ENCODE data around the gene ATP5IF1. TPM values are rescaled to one million over a fixed set of nuclear protein-coding genes. Genes with fewer than 3 reads are reported as not detected.

ATP5IF1 gene
- total and polyA plus RNA-seq, 11 donors: 209 to 3,101 (median 423) TPM

GRCh38 chr1:28205243-28205642 lies 30.7 kb upstream of the ATP5IF1 start:
- Histone ChIP-seq H3K4me3 (no peak overlapping the region), H3K9me3 (no peaks in the 10 kb centered on the region), H3K36me3 (peaks cover 5 to 100% (median 95%) of the 10 kb centered on the region in 9 donors)

GRCh38 chr1:28208818-28209441 lies 27.0 kb upstream of the ATP5IF1 start:
- ATAC-seq (peak; percentile 78 to 83 (median 82)), DNase-seq (peak in 4 of 5 donors; percentile 37 to 60 (median 49))
- H3K4me3 ChIP-seq: no peak overlapping the region
- WGBS, 4 donors: 37 to 47% (median 41%) methylated on average over 4 of the region's 4 CpGs
- peaks cover 0 to 96% (median 88%) of the 10 kb centered on the region in 9 donors for H3K36me3 ChIP-seq
- H3K4me1 ChIP-seq: peaks cover 0 to 3% (median 0%) of the 10 kb centered on the region in 12 donors
- intact Hi-C loops (cut with DNase I): loop anchor here in 9 of 10 donors (1.0 to 10.0 kb wide), 10 partner anchors 117 to 354 kb away; no protein-coding TSS in a partner anchor
- TF ChIP-seq POLR2A (IDR thresholded peaks at IDR 0.05): no peak
- peak; percentile 53 to 79 (median 68) for TF ChIP-seq CTCF (IDR thresholded peaks at IDR 0.05)
- no peak overlapping the region for H3K27ac ChIP-seq
- H3K27me3 ChIP-seq: no peaks in the 10 kb centered on the region
- no peaks in the 10 kb centered on the region for H3K9me3 ChIP-seq

More at GRCh38 chr1:28205243-28205642, 30.7 kb upstream of the ATP5IF1 start:
- Histone ChIP-seq H3K27ac (no peak overlapping the region), H3K4me1 (peaks cover 0 to 7% (median 0%) of the 10 kb centered on the region in 12 donors), H3K27me3 (no peaks in the 10 kb centered on the region)
- intact Hi-C loops (cut with DNase I): loop anchor here in 7 of 10 donors (5.0 to 10.0 kb wide), 7 partner anchors 113 to 350 kb away; no protein-coding TSS in a partner anchor
- TF ChIP-seq POLR2A (IDR thresholded peaks at IDR 0.05): no peak
- no peak for TF ChIP-seq CTCF (IDR thresholded peaks at IDR 0.05)
- ATAC-seq (no peak), DNase-seq (no peak)
- 75 to 85% (median 84%) methylated on average over 4 of the region's 4 CpGs for WGBS, 4 donors

GRCh38 chr1:28209700-28210099 lies 26.2 kb upstream of the ATP5IF1 start:
- H3K27ac ChIP-seq: no peak overlapping the region
- H3K27me3 ChIP-seq: no peaks in the 10 kb centered on the region
- TF ChIP-seq POLR2A (IDR thresholded peaks at IDR 0.05) (no peak), CTCF (IDR thresholded peaks at IDR 0.05) (no peak)
- ATAC-seq (no peak), DNase-seq (no peak)
- H3K9me3 ChIP-seq: no peaks in the 10 kb centered on the region
- WGBS, 4 donors: 25 to 51% (median 42%) methylated on average over 1 of the region's 1 CpG
- H3K36me3 ChIP-seq: peaks cover 0 to 96% (median 88%) of the 10 kb centered on the region in 9 donors
- intact Hi-C loops (cut with DNase I): loop anchor here (1.0 to 10.0 kb wide), 10 partner anchors 117 to 355 kb away; no protein-coding TSS in a partner anchor
- H3K4me3 ChIP-seq: no peak overlapping the region
- peaks cover 0 to 3% (median 0%) of the 10 kb centered on the region in 12 donors for H3K4me1 ChIP-seq

- 60 to 90% (median 79%) methylated on average over 2 of the region's 2 CpGs for WGBS, 4 donors
- no peak for ATAC-seq
- Histone ChIP-seq H3K4me3 (no peak overlapping the region), H3K27ac (no peak overlapping the region), H3K9me3 (no peaks in the 10 kb centered on the region), H3K4me1 (peaks cover 0 to 3% (median 0%) of the 10 kb centered on the region in 12 donors), H3K27me3 (no peaks in the 10 kb centered on the region), H3K36me3 (peaks cover 0 to 81% (median 68%) of the 10 kb centered on the region in 9 donors)
- no peak for DNase-seq
- TF ChIP-seq CTCF (IDR thresholded peaks at IDR 0.05): no peak
- no peak for TF ChIP-seq POLR2A (IDR thresholded peaks at IDR 0.05)
- intact Hi-C loops (cut with DNase I): no loop called here
Measured at GRCh38 chr1:28213315-28213714, 22.6 kb upstream of the ATP5IF1 start.
